ENCODE data around the gene MBD2.
A peak's percentile ranks its signal among the peaks of the same experiment; 100 is the strongest.

MBD2 gene

DNA sequence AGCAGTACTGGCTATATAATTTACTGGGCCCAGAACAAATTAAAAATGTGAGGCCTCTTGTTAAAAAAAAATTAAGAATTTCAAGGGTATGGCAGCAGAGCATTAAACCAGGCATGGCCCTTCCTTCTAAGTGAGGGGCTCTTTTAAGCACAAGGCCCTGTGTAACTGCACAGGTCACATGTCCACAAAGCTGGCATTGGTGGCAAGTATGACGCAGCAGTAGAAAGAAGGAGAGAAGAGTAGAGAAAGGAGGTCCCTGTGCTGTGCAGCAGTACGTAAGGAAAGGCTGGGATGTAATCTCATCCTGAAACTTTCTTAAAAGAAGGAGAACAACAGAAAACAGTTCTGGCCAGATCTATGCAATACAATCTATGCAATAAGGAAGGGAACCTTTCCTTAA, 51.2 kb downstream of the MBD2 start:
- no peak overlapping the region for H3K4me3 ChIP-seq (ENCODE audit: control insufficient read depth, low read depth, low read length)
- DNase-seq (ENCODE audit: low read depth): no peak
- TF ChIP-seq, protein P1, sequence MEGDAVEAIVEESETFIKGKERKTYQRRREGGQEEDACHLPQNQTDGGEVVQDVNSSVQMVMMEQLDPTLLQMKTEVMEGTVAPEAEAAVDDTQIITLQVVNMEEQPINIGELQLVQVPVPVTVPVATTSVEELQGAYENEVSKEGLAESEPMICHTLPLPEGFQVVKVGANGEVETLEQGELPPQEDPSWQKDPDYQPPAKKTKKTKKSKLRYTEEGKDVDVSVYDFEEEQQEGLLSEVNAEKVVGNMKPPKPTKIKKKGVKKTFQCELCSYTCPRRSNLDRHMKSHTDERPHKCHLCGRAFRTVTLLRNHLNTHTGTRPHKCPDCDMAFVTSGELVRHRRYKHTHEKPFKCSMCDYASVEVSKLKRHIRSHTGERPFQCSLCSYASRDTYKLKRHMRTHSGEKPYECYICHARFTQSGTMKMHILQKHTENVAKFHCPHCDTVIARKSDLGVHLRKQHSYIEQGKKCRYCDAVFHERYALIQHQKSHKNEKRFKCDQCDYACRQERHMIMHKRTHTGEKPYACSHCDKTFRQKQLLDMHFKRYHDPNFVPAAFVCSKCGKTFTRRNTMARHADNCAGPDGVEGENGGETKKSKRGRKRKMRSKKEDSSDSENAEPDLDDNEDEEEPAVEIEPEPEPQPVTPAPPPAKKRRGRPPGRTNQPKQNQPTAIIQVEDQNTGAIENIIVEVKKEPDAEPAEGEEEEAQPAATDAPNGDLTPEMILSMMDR (IDR thresholded peaks at IDR 0.05; ENCODE audit: control insufficient read depth, insufficient read depth, low read depth, low read length, missing control alignments): no peak

DNA sequence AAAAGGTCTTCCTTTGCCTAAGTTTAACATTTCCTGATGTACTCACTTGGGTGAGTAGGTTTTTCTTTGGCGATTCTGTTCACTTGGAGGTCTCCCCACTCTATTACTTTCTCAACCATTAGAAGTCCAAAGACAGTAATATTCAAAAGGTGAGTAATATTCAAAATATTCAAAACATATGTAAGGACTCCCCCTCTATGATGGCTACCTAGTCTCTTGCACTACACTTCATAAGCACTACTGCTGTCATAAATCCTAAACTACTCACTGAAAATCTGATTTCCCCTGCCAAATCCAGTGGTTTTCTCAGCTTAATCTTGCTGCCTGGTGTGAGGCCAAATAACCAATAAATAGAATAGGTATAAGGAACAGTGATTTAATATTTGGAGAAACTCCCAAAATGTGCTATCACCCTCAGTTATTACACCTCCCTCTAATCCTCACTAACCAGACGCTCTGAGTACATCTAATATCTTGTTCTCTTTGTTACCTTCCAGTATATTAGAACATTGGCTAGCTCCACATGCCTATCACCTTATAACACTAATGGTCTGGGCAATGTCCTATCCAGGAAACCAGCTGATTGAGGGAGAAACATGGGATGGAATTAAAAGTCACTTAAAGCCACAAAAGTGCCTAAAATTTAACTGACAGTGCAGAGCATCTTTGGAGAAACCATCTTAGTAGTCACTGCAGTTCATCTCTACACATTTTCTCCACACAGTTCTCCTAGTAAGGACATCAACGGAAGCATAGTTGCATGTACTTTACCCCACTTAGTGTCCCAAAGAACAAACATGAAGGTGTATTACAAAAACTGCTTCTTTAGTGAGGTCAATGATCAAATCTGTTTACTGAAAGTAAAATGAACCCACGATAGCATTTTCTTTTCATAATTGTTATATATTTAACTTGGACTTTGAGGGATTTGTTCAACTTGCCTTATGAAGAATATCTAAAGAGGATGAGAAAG, 54.8 kb downstream of the MBD2 start:
- no peak overlapping the region for H3K4me3 ChIP-seq (ENCODE audit: control insufficient read depth, low read depth, low read length)
- TF ChIP-seq, protein P1 (IDR thresholded peaks at IDR 0.05; ENCODE audit: control insufficient read depth, insufficient read depth, low read depth, low read length, missing control alignments): no peak
- no peak for DNase-seq (ENCODE audit: low read depth)

DNA sequence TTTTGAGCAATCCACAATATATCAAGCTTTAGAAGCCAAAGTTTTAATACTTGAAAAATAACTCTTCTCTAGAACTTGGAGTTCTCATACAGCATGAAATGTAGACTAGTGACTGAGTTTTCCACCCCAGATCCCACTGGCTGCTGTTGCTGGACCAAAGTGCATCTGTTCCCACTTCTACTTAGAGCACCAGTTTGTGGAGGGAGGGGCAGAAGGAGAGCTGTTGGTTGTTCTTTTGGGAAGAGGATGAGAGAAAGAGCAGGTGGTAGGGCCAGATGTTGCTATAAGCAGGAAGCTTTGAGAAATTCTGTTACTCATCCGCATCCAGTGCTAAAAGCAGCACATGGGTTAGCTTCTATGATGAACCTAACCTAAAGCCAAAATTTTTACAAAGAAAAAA, 59.0 kb downstream of the MBD2 start:
- no peak overlapping the region for H3K4me3 ChIP-seq (ENCODE audit: control insufficient read depth, low read depth, low read length)
- TF ChIP-seq, protein P1 (IDR thresholded peaks at IDR 0.05; ENCODE audit: control insufficient read depth, insufficient read depth, low read depth, low read length, missing control alignments): no peak
- no peak for DNase-seq (ENCODE audit: low read depth)

DNA sequence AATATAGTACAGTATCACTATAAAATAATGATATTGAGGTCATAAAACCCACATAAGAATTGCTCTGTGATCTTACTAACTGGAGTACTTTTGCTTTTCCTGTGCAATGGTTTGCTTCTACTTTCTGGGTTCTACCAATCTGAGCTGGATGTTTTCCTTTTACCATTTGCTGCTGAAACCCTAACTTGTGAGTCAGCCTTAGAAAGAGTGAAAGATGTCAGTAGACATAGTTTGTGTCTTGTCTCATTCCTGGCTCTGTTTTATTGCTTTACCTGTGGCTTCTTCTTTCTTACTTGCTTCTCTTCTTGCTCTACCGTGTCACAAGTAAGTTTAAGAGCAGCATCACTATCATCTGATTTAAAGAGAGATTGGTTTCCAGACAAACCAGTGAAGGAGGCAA, 61.0 kb downstream of the MBD2 start:
- no peak overlapping the region for H3K4me3 ChIP-seq (ENCODE audit: control insufficient read depth, low read depth, low read length)
- DNase-seq (ENCODE audit: low read depth): no peak
- TF ChIP-seq, protein P1 (IDR thresholded peaks at IDR 0.05; ENCODE audit: control insufficient read depth, insufficient read depth, low read depth, low read length, missing control alignments): no peak

DNA sequence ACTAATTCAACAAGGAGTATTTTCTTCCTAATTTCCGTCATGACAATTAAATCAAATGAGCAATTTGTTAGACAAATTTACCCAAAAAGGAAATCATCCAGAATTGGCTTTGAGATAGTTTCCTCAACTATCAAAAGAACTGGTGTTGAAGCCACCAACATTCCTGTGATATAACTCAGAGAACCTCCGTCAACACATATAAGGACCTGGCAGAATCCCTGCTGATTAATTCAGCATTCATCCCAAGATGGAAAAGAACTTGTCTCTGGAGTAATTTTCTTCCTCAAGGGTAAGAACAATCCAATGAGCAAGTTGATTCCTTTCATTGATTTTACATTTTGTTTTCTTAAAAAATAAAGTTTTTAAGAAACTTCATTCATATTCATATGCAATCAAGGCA, 62.0 kb downstream of the MBD2 start:
- no peak overlapping the region for H3K4me3 ChIP-seq (ENCODE audit: control insufficient read depth, low read depth, low read length)
- peak; percentile 52 for DNase-seq (ENCODE audit: low read depth)
- TF ChIP-seq, protein P1 (IDR thresholded peaks at IDR 0.05; ENCODE audit: control insufficient read depth, insufficient read depth, low read depth, low read length, missing control alignments): no peak

DNA sequence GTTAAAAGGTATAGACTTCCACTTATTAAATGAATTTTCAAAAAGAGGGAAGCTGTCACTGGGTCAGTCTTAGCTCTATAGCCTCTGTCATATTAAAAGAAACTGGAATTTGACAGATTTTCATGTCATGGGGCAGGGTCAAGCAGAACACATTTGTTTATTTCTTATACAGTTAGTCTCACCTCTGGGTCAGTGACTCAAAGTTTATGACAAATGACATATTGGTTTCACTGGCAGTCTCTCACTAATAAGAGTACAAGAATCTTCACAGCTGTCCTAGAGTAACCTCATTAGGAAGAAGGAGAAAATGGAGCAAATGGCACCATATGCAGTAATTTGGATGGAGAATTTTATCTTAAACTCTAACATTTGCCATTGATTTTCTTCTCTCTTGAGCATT, 63.2 kb downstream of the MBD2 start:
- TF ChIP-seq, protein P1 (IDR thresholded peaks at IDR 0.05; ENCODE audit: control insufficient read depth, insufficient read depth, low read depth, low read length, missing control alignments): no peak
- no peak overlapping the region for H3K4me3 ChIP-seq (ENCODE audit: control insufficient read depth, low read depth, low read length)
- DNase-seq (ENCODE audit: low read depth): no peak
